ENCODE measurements around the gene ABI1.
A peak's percentile ranks its signal among the peaks of the same experiment; 100 is the strongest.
"Not testable (repeated sequence)": the region's sequence is repeated elsewhere in the genome, so short reads cannot be mapped to it uniquely, and the experiment has no call there.

Gene ABI1

GRCh38 chr10:26857991-26858706 lies 2.6 kb downstream of the ABI1 start:
- Histone ChIP-seq H3K4me3 (ENCODE audit: low read depth, low read length) (no peak overlapping the region), H3K27ac (no peak overlapping the region), H3K27me3 (replicated peaks) (no peaks in the 10 kb centered on the region), H3K36me3 (replicated peaks) (no peaks in the 10 kb centered on the region)
- TF ChIP-seq CTCF (IDR thresholded peaks at IDR 0.05; ENCODE audit: low read depth, low read length, missing control alignments): no peak
- peak; percentile 33 for DNase-seq
- in situ Hi-C loops (cut with HindIII; ENCODE audit: low pct_ligation_motif_present, low sequenced_read_pairs): no loop called here

- H3K27ac ChIP-seq; H3K36me3 ChIP-seq (replicated peaks); in situ Hi-C loops (cut with HindIII; ENCODE audit: low pct_ligation_motif_present, low sequenced_read_pairs); H3K27me3 ChIP-seq (replicated peaks); DNase-seq; H3K4me3 ChIP-seq (ENCODE audit: low read depth, low read length): not testable (repeated sequence)
Measured at GRCh38 chr10:26857553-26857952, 3.2 kb downstream of the ABI1 start.

- no peaks in the 10 kb centered on the region for H3K36me3 ChIP-seq (replicated peaks)
- H3K27ac ChIP-seq: no peak overlapping the region
- H3K27me3 ChIP-seq (replicated peaks): no peaks in the 10 kb centered on the region
- DNase-seq: no peak
- in situ Hi-C loops (cut with HindIII; ENCODE audit: low pct_ligation_motif_present, low sequenced_read_pairs): no loop called here
- TF ChIP-seq CTCF (IDR thresholded peaks at IDR 0.05; ENCODE audit: low read depth, low read length, missing control alignments): no peak
- no peak overlapping the region for H3K4me3 ChIP-seq (ENCODE audit: low read depth, low read length)
Measured at GRCh38 chr10:26855186-26855585, 5.6 kb downstream of the ABI1 start.

- Histone ChIP-seq H3K36me3 (replicated peaks) (no peaks in the 10 kb centered on the region), H3K4me3 (ENCODE audit: low read depth, low read length) (no peak overlapping the region), H3K27me3 (replicated peaks) (no peaks in the 10 kb centered on the region), H3K27ac (no peak overlapping the region)
- no peak for DNase-seq
- in situ Hi-C loops (cut with HindIII; ENCODE audit: low pct_ligation_motif_present, low sequenced_read_pairs): no loop called here
- TF ChIP-seq CTCF (IDR thresholded peaks at IDR 0.05; ENCODE audit: low read depth, low read length, missing control alignments): no peak
Measured at GRCh38 chr10:26854524-26854923, 6.2 kb downstream of the ABI1 start.

- no peak for TF ChIP-seq CTCF (IDR thresholded peaks at IDR 0.05; ENCODE audit: low read depth, low read length, missing control alignments)
- Histone ChIP-seq H3K36me3 (replicated peaks) (no peaks in the 10 kb centered on the region), H3K4me3 (ENCODE audit: low read depth, low read length) (no peak overlapping the region), H3K27ac (no peak overlapping the region), H3K27me3 (replicated peaks) (no peaks in the 10 kb centered on the region)
- in situ Hi-C loops (cut with HindIII; ENCODE audit: low pct_ligation_motif_present, low sequenced_read_pairs): no loop called here
- no peak for DNase-seq
Measured at GRCh38 chr10:26844396-26844975, 16.3 kb downstream of the ABI1 start.

GRCh38 chr10:26843736-26844135 lies 17.0 kb downstream of the ABI1 start:
- no peak for TF ChIP-seq CTCF (IDR thresholded peaks at IDR 0.05; ENCODE audit: low read depth, low read length, missing control alignments)
- Histone ChIP-seq H3K36me3 (replicated peaks) (no peaks in the 10 kb centered on the region), H3K4me3 (ENCODE audit: low read depth, low read length) (no peak overlapping the region), H3K27me3 (replicated peaks) (no peaks in the 10 kb centered on the region), H3K27ac (no peak overlapping the region)
- no peak for DNase-seq
- in situ Hi-C loops (cut with HindIII; ENCODE audit: low pct_ligation_motif_present, low sequenced_read_pairs): no loop called here
